ENCODE measurements around the gene PSMB5. TPM values are rescaled to one million over a fixed set of nuclear protein-coding genes. Genes with fewer than 3 reads are reported as not detected.

PSMB5 gene
- total and polyA plus RNA-seq, 9 of the 15 experiments (the other 6 are each of a cell fraction or from before 2014, with no cell fraction given), result 198 to 1,870 (median 269) TPM

DNA sequence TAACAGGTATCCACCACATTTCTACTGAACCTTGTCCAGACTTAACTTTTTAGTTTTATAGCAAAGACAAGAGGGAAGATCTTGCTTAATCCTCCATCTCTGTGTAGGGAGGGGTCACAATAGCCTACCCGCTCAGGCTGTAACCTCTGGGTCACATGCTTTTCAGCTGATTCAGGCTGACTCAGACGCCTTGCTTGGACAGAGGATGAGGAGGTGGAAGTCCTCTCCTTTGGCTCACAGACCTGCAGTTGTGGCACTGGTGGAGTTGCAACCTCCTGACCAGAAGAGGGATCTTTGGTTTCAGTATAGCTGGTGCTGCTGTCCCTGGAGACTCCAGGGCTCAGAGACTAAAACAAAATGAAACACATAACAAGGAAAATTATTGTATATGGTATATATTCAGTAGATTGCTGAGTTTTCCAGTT, 44.0 kb upstream of the PSMB5 start (continued):
- TF ChIP-seq RFX5 (IDR thresholded peaks at IDR 0.05; ENCODE audit: low read depth, low read length) (no peak), SRSF1 (IDR thresholded peaks at IDR 0.05; ENCODE audit: low read depth, low read length) (no peak), ZNF764 (CRISPR knock-in tag; IDR thresholded peaks at IDR 0.05; ENCODE audit: low read depth) (no peak), BDP1 (IDR thresholded peaks at IDR 0.05; ENCODE audit: insufficient read depth, insufficient read length) (no peak), PHF20 (IDR thresholded peaks at IDR 0.05; ENCODE audit: partially characterized antibody) (no peak), MAFK (IDR thresholded peaks at IDR 0.05; ENCODE audit: low read length) (peak; percentile 84), ZBTB7A (IDR thresholded peaks at IDR 0.05; ENCODE audit: borderline replicate concordance, control insufficient read depth, low read depth, low read length) (no peak), POLR2AphosphoS2 (IDR thresholded peaks at IDR 0.05; ENCODE audit: low read length) (no peak), MAFG (tag; conservative IDR thresholded peaks at IDR 0.05) (peak; percentile 83), CHD4 (IDR thresholded peaks at IDR 0.05; ENCODE audit: insufficient read depth, insufficient replicate concordance, low read depth, low read length, poor library complexity, severe bottlenecking) (no peak), HCFC1 (IDR thresholded peaks at IDR 0.05; ENCODE audit: low read depth, low read length) (no peak), ZNF224 (CRISPR knock-in tag; IDR thresholded peaks at IDR 0.05) (no peak), CCNT2 (IDR thresholded peaks at IDR 0.05; ENCODE audit: borderline replicate concordance, extremely low read depth, insufficient read length, low read depth, low read length) (no peak), CC2D1A (IDR thresholded peaks at IDR 0.05) (no peak), RNF2 (IDR thresholded peaks at IDR 0.05) (no peak), NELFE (IDR thresholded peaks at IDR 0.05; ENCODE audit: insufficient read depth, insufficient read length) (no peak), TFAM (CRISPR knock-in tag; conservative IDR thresholded peaks at IDR 0.05) (no peak), ZNF318 (IDR thresholded peaks at IDR 0.05; ENCODE audit: borderline replicate concordance in 1 of 2, low read depth in 1 of 2) (peak in 1 of 2 experiments; percentile 89; a peak in 2 of 4 replicates), ETV5 (CRISPR knock-in tag; IDR thresholded peaks at IDR 0.05; ENCODE audit: low read depth) (no peak), SUPT5H (IDR thresholded peaks at IDR 0.05) (no peak)
- TF ChIP-seq, protein P1, sequence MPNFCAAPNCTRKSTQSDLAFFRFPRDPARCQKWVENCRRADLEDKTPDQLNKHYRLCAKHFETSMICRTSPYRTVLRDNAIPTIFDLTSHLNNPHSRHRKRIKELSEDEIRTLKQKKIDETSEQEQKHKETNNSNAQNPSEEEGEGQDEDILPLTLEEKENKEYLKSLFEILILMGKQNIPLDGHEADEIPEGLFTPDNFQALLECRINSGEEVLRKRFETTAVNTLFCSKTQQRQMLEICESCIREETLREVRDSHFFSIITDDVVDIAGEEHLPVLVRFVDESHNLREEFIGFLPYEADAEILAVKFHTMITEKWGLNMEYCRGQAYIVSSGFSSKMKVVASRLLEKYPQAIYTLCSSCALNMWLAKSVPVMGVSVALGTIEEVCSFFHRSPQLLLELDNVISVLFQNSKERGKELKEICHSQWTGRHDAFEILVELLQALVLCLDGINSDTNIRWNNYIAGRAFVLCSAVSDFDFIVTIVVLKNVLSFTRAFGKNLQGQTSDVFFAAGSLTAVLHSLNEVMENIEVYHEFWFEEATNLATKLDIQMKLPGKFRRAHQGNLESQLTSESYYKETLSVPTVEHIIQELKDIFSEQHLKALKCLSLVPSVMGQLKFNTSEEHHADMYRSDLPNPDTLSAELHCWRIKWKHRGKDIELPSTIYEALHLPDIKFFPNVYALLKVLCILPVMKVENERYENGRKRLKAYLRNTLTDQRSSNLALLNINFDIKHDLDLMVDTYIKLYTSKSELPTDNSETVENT (CRISPR knock-in tag; IDR thresholded peaks at IDR 0.05), result no peak
